RWPE2 (cell line): Measurements from ENCODE around the gene ZNF710.

Experiments
- ATAC-seq: fragments of 200-7000 bp; cut with Tn5 transposase; 3 replicates; pipeline ENCODE4 v1.9.1; 2021; ENCODE audit warnings: low read depth
- DNase-seq: peaks from one replicate; pipeline ENCODE4 v3.0.0-alpha.2; 2020; ENCODE audit warnings: low spot score
- H3K27ac ChIP-seq: fragments of 450-650 bp; 2 replicates; pipeline ENCODE4 v1.5.1; 2017; ENCODE audit warnings: mild to moderate bottlenecking; ENCODE audit not compliant: poor library complexity, severe bottlenecking
- H3K27me3 ChIP-seq: fragments of 250-450 bp; sonication (Bioruptor Pico); 2 replicates; pipeline ENCODE4 v1.5.1; 2021; ENCODE audit warnings: mild to moderate bottlenecking, moderate library complexity; ENCODE audit not compliant: insufficient read depth, poor library complexity, severe bottlenecking
- H3K36me3 ChIP-seq: fragments of 250-450 bp; sonication (Bioruptor Pico); 2 replicates; pipeline ENCODE4 v1.5.1; 2020; ENCODE audit warnings: low read depth, mild to moderate bottlenecking, moderate library complexity
- H3K4me1 ChIP-seq: fragments of 250-450 bp; sonication (Bioruptor Pico); 2 replicates; pipeline ENCODE4 v1.5.1; 2021; ENCODE audit warnings: mild to moderate bottlenecking, moderate library complexity; ENCODE audit not compliant: insufficient read depth, poor library complexity, severe bottlenecking
- H3K4me3 ChIP-seq: fragments of 250-450 bp; sonication (Bioruptor Pico); 2 replicates; pipeline ENCODE4 v1.5.1; 2021; ENCODE audit warnings: mild to moderate bottlenecking, moderate library complexity; ENCODE audit not compliant: severe bottlenecking
- H3K9me3 ChIP-seq: fragments of 250-450 bp; sonication (Bioruptor Pico); 2 replicates; pipeline ENCODE4 v1.5.1; 2021; ENCODE audit warnings: mild to moderate bottlenecking, moderate library complexity; ENCODE audit not compliant: severe bottlenecking
- TF ChIP-seq, protein P1 (sequence below): fragments of 450-650 bp; IDR thresholded peaks from one replicate; pipeline ENCODE4 v1.5.1; 2017; ENCODE audit warnings: mild to moderate bottlenecking, moderate library complexity; ENCODE audit not compliant: poor library complexity, severe bottlenecking

ZNF710 gene

DNA sequence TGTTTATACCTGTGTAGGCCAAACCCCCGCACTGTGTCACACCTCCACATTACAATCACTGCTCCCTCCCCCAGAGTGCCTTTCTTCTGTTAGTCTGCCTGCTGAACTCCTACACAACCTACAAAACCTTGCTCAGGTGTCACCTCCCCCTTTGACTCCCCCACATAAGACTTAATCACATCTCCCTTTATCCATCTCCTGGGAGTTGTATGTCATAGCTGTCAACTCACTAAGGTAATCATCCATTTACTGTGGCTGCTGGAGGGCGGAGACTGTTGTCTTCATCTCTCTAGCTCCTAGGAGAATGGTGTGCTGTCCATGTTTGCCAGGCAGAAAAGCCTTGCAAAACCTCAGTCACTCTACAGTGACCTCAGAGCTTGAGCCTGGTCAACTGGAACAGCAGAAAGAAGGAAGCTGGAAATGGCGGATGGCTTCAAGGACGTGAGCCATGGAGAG lies 43.8 kb downstream of the ZNF710 start:
- ATAC-seq, result no peak
- DNase-seq, result no peak
- Histone ChIP-seq H3K27ac (no peak overlapping the region), H3K9me3 (no peaks in the 10 kb centered on the region), H3K4me1 (peaks cover 19% of the 10 kb centered on the region), H3K4me3 (no peak overlapping the region), H3K27me3 (no peaks in the 10 kb centered on the region), H3K36me3 (no peaks in the 10 kb centered on the region)
- TF ChIP-seq, protein P1, sequence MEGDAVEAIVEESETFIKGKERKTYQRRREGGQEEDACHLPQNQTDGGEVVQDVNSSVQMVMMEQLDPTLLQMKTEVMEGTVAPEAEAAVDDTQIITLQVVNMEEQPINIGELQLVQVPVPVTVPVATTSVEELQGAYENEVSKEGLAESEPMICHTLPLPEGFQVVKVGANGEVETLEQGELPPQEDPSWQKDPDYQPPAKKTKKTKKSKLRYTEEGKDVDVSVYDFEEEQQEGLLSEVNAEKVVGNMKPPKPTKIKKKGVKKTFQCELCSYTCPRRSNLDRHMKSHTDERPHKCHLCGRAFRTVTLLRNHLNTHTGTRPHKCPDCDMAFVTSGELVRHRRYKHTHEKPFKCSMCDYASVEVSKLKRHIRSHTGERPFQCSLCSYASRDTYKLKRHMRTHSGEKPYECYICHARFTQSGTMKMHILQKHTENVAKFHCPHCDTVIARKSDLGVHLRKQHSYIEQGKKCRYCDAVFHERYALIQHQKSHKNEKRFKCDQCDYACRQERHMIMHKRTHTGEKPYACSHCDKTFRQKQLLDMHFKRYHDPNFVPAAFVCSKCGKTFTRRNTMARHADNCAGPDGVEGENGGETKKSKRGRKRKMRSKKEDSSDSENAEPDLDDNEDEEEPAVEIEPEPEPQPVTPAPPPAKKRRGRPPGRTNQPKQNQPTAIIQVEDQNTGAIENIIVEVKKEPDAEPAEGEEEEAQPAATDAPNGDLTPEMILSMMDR, result no peak

GRCh38 chr15:90046289-90046688 lies 45.2 kb downstream of the ZNF710 start:
- DNase-seq (no peak), ATAC-seq (no peak)
- H3K4me3 ChIP-seq, result no peak overlapping the region
- H3K27ac ChIP-seq, result peak overlapping the region; percentile 21
- H3K9me3 ChIP-seq, result no peaks in the 10 kb centered on the region
- TF ChIP-seq, protein P1, result no peak
- peaks cover 13% of the 10 kb centered on the region for H3K4me1 ChIP-seq
- no peaks in the 10 kb centered on the region for H3K36me3 ChIP-seq
- H3K27me3 ChIP-seq, result no peaks in the 10 kb centered on the region

DNA sequence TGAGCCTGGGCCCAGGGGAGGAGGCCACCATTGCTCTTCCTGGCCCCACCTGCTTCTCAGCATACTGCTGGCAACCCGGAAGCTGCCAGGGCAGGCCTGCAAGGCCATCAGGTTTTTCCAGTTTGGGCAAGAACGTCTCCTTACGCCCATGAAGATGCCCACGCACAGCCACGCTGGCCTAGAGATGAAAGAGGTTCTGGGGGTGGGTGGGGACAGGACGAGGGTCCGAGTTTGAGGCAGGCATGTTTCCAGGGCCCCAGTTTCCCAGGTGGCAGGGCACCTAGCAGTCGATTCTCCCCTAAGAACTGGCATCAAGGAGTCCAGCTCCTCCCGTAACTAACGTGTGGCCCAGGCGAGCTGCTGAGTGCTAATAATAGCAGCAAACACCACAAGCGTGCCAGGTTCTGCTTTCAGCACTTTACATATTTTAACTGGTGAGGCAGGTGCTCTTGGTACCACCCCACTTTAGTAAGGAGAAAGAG lies 45.8 kb downstream of the ZNF710 start:
- no peaks in the 10 kb centered on the region for H3K36me3 ChIP-seq
- H3K27me3 ChIP-seq, result no peaks in the 10 kb centered on the region
- peak overlapping the region; percentile 21 for H3K27ac ChIP-seq
- TF ChIP-seq, protein P1, result no peak
- H3K4me3 ChIP-seq, result no peak overlapping the region
- H3K9me3 ChIP-seq, result no peaks in the 10 kb centered on the region
- ATAC-seq (peak; percentile 59), DNase-seq (no peak)
- H3K4me1 ChIP-seq, result peaks cover 11% of the 10 kb centered on the region

GRCh38 chr15:90047956-90048575 lies 46.9 kb downstream of the ZNF710 start:
- ATAC-seq, result no peak
- Histone ChIP-seq H3K9me3 (no peaks in the 10 kb centered on the region), H3K27me3 (no peaks in the 10 kb centered on the region), H3K4me1 (peaks cover 11% of the 10 kb centered on the region), H3K27ac (no peak overlapping the region), H3K4me3 (no peak overlapping the region), H3K36me3 (no peaks in the 10 kb centered on the region)
- TF ChIP-seq, protein P1, result no peak
- DNase-seq, result no peak

GRCh38 chr15:90049030-90049429 lies 47.9 kb downstream of the ZNF710 start:
- DNase-seq (no peak), ATAC-seq (no peak)
- Histone ChIP-seq H3K4me3 (no peak overlapping the region), H3K36me3 (no peaks in the 10 kb centered on the region), H3K27me3 (no peaks in the 10 kb centered on the region), H3K27ac (no peak overlapping the region), H3K4me1 (peaks cover 11% of the 10 kb centered on the region), H3K9me3 (no peaks in the 10 kb centered on the region)
- TF ChIP-seq, protein P1, result no peak
